ENCODE data around the gene RALY. TPM values are rescaled to one million over a fixed set of nuclear protein-coding genes. Genes with fewer than 3 reads are reported as not detected.

Gene RALY
- total RNA-seq, 4 donors from 2014 or later = 71.6 to 166 (median 149) TPM

GRCh38 chr20:34061695-34062094 is 68.0 kb downstream of the RALY start:
- in situ Hi-C loops (cut with MboI; ENCODE audit: low pct_ligation_motif_present in 1 of 4, low pct_unique_long_range_greater_than_20kb in 1 of 4, low sequenced_read_pairs in 3 of 4) (loop anchor here (25.0 kb wide), 2 partner anchors 124 to 199 kb away; no protein-coding TSS in a partner anchor), intact Hi-C loops (cut with DNase I; ENCODE audit: low total_unique reads) (no loop called here)
- H3K27ac ChIP-seq = no peak overlapping the region
- H3K9me3 ChIP-seq = no peaks in the 10 kb centered on the region
- peaks cover 0 to 12% (median 0%) of the 10 kb centered on the region in 4 donors for H3K4me1 ChIP-seq
- no peaks in the 10 kb centered on the region for H3K36me3 ChIP-seq
- no peak for DNase-seq
- H3K4me3 ChIP-seq = no peak overlapping the region
- TF ChIP-seq EP300 (IDR thresholded peaks at IDR 0.05; ENCODE audit: low read depth) (no peak), CTCF (IDR thresholded peaks at IDR 0.05) (no peak), POLR2A (IDR thresholded peaks at IDR 0.05) (no peak), POLR2AphosphoS5 (IDR thresholded peaks at IDR 0.05) (no peak)
- H3K27me3 ChIP-seq = no peaks in the 10 kb centered on the region

GRCh38 chr20:34062570-34063482 is 69.1 kb downstream of the RALY start:
- in situ Hi-C loops (cut with MboI; ENCODE audit: low pct_ligation_motif_present in 1 of 4, low pct_unique_long_range_greater_than_20kb in 1 of 4, low sequenced_read_pairs in 3 of 4) = loop anchor here (25.0 kb wide), 2 partner anchors 126 to 201 kb away; no protein-coding TSS in a partner anchor
- 86% methylated on average over 5 of the region's 5 CpGs; no CpG with 5 or more reads in 1 of the 2 donors for WGBS, 2 donors (ENCODE audit: low coverage in 1 of 2)
- no peak for TF ChIP-seq EP300 (IDR thresholded peaks at IDR 0.05; ENCODE audit: low read depth)
- TF ChIP-seq CTCF (IDR thresholded peaks at IDR 0.05) = no peak
- no peak for TF ChIP-seq POLR2AphosphoS5 (IDR thresholded peaks at IDR 0.05)
- TF ChIP-seq POLR2A (IDR thresholded peaks at IDR 0.05) = no peak
- Histone ChIP-seq H3K9me3 (no peaks in the 10 kb centered on the region), H3K36me3 (no peaks in the 10 kb centered on the region), H3K27me3 (no peaks in the 10 kb centered on the region), H3K27ac (no peak overlapping the region), H3K4me1 (peaks cover 0 to 13% (median 0%) of the 10 kb centered on the region in 4 donors), H3K4me3 (no peak overlapping the region)
- DNase-seq = no peak
- intact Hi-C loops (cut with DNase I; ENCODE audit: low total_unique reads) = no loop called here

GRCh38 chr20:34064286-34064685 is 70.6 kb downstream of the RALY start:
- H3K27ac ChIP-seq = no peak overlapping the region
- intact Hi-C loops (cut with DNase I; ENCODE audit: low total_unique reads) = no loop called here
- H3K9me3 ChIP-seq = no peaks in the 10 kb centered on the region
- H3K4me1 ChIP-seq = peaks cover under 1 to 27% (median 5%) of the 10 kb centered on the region in 4 donors
- H3K36me3 ChIP-seq = no peaks in the 10 kb centered on the region
- no peaks in the 10 kb centered on the region for H3K27me3 ChIP-seq
- no peak for DNase-seq
- H3K4me3 ChIP-seq = no peak overlapping the region
- TF ChIP-seq POLR2AphosphoS5 (IDR thresholded peaks at IDR 0.05) (no peak), POLR2A (IDR thresholded peaks at IDR 0.05) (no peak), CTCF (IDR thresholded peaks at IDR 0.05) (no peak), EP300 (IDR thresholded peaks at IDR 0.05; ENCODE audit: low read depth) (no peak)
- WGBS, 2 donors (ENCODE audit: low coverage in 1 of 2) = 100% methylated on average over 3 of the region's 3 CpGs; no CpG with 5 or more reads in 1 of the 2 donors
- in situ Hi-C loops (cut with MboI; ENCODE audit: low pct_ligation_motif_present in 1 of 4, low pct_unique_long_range_greater_than_20kb in 1 of 4, low sequenced_read_pairs in 3 of 4) = loop anchor here (25.0 kb wide), 2 partner anchors 127 to 202 kb away; no protein-coding TSS in a partner anchor

GRCh38 chr20:34065260-34065659 is 71.5 kb downstream of the RALY start:
- intact Hi-C loops (cut with DNase I; ENCODE audit: low total_unique reads) (loop anchor here (5.0 kb wide), 1 partner anchor 133 kb away; no protein-coding TSS in a partner anchor), in situ Hi-C loops (cut with MboI; ENCODE audit: low pct_ligation_motif_present in 1 of 4, low pct_unique_long_range_greater_than_20kb in 1 of 4, low sequenced_read_pairs in 3 of 4) (loop anchor here (25.0 kb wide), 2 partner anchors 128 to 203 kb away; no protein-coding TSS in a partner anchor)
- Histone ChIP-seq H3K27me3 (no peaks in the 10 kb centered on the region), H3K9me3 (no peaks in the 10 kb centered on the region), H3K4me3 (no peak overlapping the region), H3K4me1 (peaks cover 6 to 37% (median 10%) of the 10 kb centered on the region in 4 donors), H3K27ac (no peak overlapping the region), H3K36me3 (no peaks in the 10 kb centered on the region)
- DNase-seq = no peak
- WGBS, 2 donors (ENCODE audit: low coverage in 1 of 2) = 89 to 91% methylated on average over 1 to 2 of the region's 2 CpGs
- no peak for TF ChIP-seq POLR2A (IDR thresholded peaks at IDR 0.05)
- no peak for TF ChIP-seq POLR2AphosphoS5 (IDR thresholded peaks at IDR 0.05)
- no peak for TF ChIP-seq CTCF (IDR thresholded peaks at IDR 0.05)
- TF ChIP-seq EP300 (IDR thresholded peaks at IDR 0.05; ENCODE audit: low read depth) = no peak
